ENCODE results near the gene ZNF451. TPM values are rescaled to one million over a fixed set of nuclear protein-coding genes. Genes with fewer than 3 reads are reported as not detected.

ZNF451 gene
- total RNA-seq, 1 donor from 2014 or later: 25.5 TPM

DNA sequence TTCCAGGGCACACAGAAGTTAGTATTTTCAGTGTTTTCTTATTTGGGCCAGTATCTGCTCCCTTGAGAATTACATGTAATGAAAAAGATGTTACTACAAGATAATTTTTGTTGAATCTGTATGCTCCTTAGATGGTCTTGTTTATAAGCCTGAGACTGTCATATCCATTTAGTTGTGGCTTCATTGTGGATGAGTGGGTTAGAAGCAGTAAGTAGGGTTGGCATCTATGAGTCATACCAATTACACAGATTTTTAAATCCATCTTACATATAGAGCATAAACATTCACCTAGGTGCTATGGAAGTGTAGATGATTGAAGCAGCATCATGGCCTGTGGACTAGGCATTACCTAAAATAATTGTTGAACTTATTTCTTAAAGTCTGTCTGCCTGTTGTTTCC, 68.7 kb downstream of the ZNF451 start:
- Histone ChIP-seq H3K27ac (replicated peaks) (no peak overlapping the region), H3K36me3 (peaks cover 55% of the 10 kb centered on the region), H3K27me3 (ENCODE audit: low read depth) (no peaks in the 10 kb centered on the region), H3K4me1 (no peaks in the 10 kb centered on the region), H3K9me3 (replicated peaks) (no peaks in the 10 kb centered on the region), H3K4me3 (no peak overlapping the region)
- TF ChIP-seq, protein P1, sequence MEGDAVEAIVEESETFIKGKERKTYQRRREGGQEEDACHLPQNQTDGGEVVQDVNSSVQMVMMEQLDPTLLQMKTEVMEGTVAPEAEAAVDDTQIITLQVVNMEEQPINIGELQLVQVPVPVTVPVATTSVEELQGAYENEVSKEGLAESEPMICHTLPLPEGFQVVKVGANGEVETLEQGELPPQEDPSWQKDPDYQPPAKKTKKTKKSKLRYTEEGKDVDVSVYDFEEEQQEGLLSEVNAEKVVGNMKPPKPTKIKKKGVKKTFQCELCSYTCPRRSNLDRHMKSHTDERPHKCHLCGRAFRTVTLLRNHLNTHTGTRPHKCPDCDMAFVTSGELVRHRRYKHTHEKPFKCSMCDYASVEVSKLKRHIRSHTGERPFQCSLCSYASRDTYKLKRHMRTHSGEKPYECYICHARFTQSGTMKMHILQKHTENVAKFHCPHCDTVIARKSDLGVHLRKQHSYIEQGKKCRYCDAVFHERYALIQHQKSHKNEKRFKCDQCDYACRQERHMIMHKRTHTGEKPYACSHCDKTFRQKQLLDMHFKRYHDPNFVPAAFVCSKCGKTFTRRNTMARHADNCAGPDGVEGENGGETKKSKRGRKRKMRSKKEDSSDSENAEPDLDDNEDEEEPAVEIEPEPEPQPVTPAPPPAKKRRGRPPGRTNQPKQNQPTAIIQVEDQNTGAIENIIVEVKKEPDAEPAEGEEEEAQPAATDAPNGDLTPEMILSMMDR (IDR thresholded peaks at IDR 0.05; ENCODE audit: borderline replicate concordance): no peak
- intact Hi-C loops (cut with micrococcal nuclease): no loop called here
- no peak for DNase-seq

DNA sequence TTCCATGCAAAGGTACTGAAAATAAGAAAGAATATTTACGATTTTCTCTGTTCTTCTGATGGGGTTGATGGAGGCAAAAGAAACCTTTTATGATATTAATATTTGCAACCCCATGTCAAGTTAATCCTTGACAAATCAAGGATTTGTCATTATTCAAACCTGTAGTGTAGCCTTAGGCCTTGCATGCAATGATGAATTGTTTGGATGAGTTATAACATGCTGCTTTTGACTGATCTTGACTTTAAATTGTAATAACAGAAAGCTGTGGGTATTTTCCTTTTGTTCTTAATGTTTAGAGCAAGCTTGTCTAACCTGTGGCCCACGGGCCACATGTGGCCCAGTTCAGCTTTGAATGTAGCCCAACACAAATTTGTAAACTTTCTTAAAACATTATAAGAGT, 69.1 kb downstream of the ZNF451 start:
- intact Hi-C loops (cut with micrococcal nuclease): no loop called here
- DNase-seq: no peak
- Histone ChIP-seq H3K4me3 (no peak overlapping the region), H3K4me1 (no peaks in the 10 kb centered on the region), H3K27ac (replicated peaks) (no peak overlapping the region), H3K9me3 (replicated peaks) (peaks cover under 1% of the 10 kb centered on the region), H3K36me3 (peaks cover 55% of the 10 kb centered on the region), H3K27me3 (ENCODE audit: low read depth) (no peaks in the 10 kb centered on the region)
- TF ChIP-seq, protein P1 (IDR thresholded peaks at IDR 0.05; ENCODE audit: borderline replicate concordance): no peak

DNA sequence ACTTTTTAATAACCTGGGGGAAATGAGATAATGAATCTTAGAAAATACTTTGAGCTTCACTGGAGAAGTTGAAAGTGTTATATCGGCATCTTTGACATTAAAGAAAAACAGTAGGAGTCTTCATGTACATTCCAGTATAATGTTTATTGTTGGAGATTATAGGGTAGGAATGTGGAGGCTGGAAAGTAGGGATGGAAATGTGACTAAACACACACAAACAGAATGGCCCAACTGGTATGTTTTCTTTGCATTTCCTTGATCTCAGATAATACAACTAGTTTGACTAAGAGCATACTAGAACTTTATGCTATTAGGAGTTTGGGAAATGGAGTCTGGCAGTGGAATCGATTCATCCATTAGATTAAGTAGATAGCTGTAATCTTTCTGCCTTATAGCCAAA, 72.0 kb downstream of the ZNF451 start:
- H3K36me3 ChIP-seq: peaks cover 48% of the 10 kb centered on the region
- peaks cover 16% of the 10 kb centered on the region for H3K9me3 ChIP-seq (replicated peaks)
- DNase-seq: no peak
- H3K27me3 ChIP-seq (ENCODE audit: low read depth): no peaks in the 10 kb centered on the region
- TF ChIP-seq, protein P1 (IDR thresholded peaks at IDR 0.05; ENCODE audit: borderline replicate concordance): no peak
- no peak overlapping the region for H3K27ac ChIP-seq (replicated peaks)
- H3K4me1 ChIP-seq: no peaks in the 10 kb centered on the region
- H3K4me3 ChIP-seq: no peak overlapping the region
- intact Hi-C loops (cut with micrococcal nuclease): no loop called here

DNA sequence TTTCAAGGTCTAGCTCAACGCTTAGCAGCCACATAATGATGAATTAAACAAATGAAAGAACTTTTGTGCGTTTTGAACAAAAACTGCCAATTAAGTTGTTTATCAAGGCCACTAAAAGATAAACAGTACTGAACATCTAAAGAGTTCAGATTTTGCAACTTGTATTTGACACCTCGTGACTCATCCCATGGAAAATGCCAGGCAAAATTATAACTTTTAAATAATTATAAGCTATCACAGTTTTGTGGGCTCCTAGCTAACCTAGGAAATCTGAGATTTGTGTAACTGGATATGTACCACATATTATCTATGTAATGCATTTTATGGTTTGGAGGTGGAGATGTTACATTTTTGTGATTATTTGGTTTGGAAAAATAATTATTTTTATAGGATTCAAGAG, 72.5 kb downstream of the ZNF451 start:
- peaks cover 16% of the 10 kb centered on the region for H3K9me3 ChIP-seq (replicated peaks)
- no peak overlapping the region for H3K4me3 ChIP-seq
- TF ChIP-seq, protein P1 (IDR thresholded peaks at IDR 0.05; ENCODE audit: borderline replicate concordance): no peak
- H3K36me3 ChIP-seq: peaks cover 48% of the 10 kb centered on the region
- H3K27ac ChIP-seq (replicated peaks): no peak overlapping the region
- DNase-seq: no peak
- intact Hi-C loops (cut with micrococcal nuclease): no loop called here
- no peaks in the 10 kb centered on the region for H3K27me3 ChIP-seq (ENCODE audit: low read depth)
- H3K4me1 ChIP-seq: no peaks in the 10 kb centered on the region

DNA sequence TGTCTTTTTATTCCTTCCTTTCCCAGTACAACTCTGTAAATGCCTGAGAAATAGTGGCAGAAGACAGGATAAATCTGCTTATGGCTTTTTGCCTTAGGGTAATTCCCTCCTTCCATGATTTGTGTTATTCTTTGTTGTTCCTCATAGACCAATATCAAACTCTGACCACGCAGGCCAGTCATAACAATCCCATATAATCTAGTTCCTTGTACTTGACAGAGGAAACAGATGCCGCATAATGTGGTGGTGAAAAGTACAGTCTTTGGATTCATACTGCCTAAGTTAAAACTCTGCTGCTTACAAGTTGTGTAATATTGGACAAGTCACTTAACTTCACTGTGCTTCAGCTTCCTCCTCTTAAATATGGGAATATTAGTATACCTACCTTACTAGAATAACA, 74.0 kb downstream of the ZNF451 start:
- Histone ChIP-seq H3K36me3 (peaks cover 54% of the 10 kb centered on the region), H3K27me3 (ENCODE audit: low read depth) (no peaks in the 10 kb centered on the region), H3K9me3 (replicated peaks) (peaks cover 16% of the 10 kb centered on the region), H3K4me1 (no peaks in the 10 kb centered on the region), H3K27ac (replicated peaks) (no peak overlapping the region), H3K4me3 (no peak overlapping the region)
- intact Hi-C loops (cut with micrococcal nuclease): no loop called here
- DNase-seq: no peak
- TF ChIP-seq, protein P1 (IDR thresholded peaks at IDR 0.05; ENCODE audit: borderline replicate concordance): no peak

DNA sequence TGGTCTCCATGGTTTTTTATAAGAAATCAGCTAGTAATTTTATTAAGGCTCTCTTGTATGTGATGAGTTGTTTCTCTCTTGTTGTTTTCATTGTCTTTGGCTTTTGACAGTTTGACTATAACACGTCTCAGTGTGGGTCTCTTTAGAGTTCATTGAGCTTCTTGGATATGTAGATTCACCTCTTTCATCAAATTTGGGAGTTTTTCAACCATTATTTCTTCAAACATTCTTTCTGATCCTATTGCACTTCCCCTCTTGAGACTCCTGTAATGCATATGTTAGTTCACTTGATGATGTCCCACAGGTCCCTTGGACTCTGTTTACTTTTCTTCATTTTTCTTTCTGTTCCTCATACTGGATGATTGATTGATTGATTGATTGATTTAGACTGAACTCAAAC, 75.1 kb downstream of the ZNF451 start:
- Histone ChIP-seq H3K9me3 (replicated peaks) (peaks cover 16% of the 10 kb centered on the region), H3K27me3 (ENCODE audit: low read depth) (no peaks in the 10 kb centered on the region), H3K4me1 (no peaks in the 10 kb centered on the region), H3K36me3 (peaks cover 54% of the 10 kb centered on the region), H3K27ac (replicated peaks) (no peak overlapping the region), H3K4me3 (no peak overlapping the region)
- intact Hi-C loops (cut with micrococcal nuclease): no loop called here
- TF ChIP-seq, protein P1 (IDR thresholded peaks at IDR 0.05; ENCODE audit: borderline replicate concordance): no peak
- DNase-seq: no peak
